COLO668 (cell line): ENCODE data around the gene TBP.

Source experiments
- DNase-seq: peaks from one replicate; lab custom pipeline; 2025; ENCODE audit not compliant: unreplicated experiment; lab: John Stamatoyannopoulos, UW

The TBP gene

GRCh38 chr6:170533792-170534191 lies 20.4 kb upstream of the TBP start:
- no peak for DNase-seq

GRCh38 chr6:170535004-170535403 lies 19.2 kb upstream of the TBP start:
- no peak for DNase-seq

GRCh38 chr6:170536671-170537070 lies 17.5 kb upstream of the TBP start:
- DNase-seq, result no peak

GRCh38 chr6:170537329-170537728 lies 16.8 kb upstream of the TBP start:
- no peak for DNase-seq

GRCh38 chr6:170542031-170542719 lies 12.0 kb upstream of the TBP start:
- DNase-seq, result no peak

- DNase-seq, result peak; percentile 39
Measured at GRCh38 chr6:170545405-170545804, 8.8 kb upstream of the TBP start.

GRCh38 chr6:170552765-170553533 lies 1.2 kb upstream of the TBP start, which contains the start of gene PSMB1:
Gene PSMB1 (minus strand): TSS chr6:170553307. CDS start chr6:170553242, 65 bp downstream.
- DNase-seq, result peak; percentile 90

GRCh38 chr6:170553534-170554012 lies 596 bp upstream of the TBP start:
- DNase-seq, result peak; percentile 32

- no peak for DNase-seq
Measured at GRCh38 chr6:170554796-170555137, 598 bp downstream of the TBP start.

GRCh38 chr6:170555305-170555704 lies 1.1 kb downstream of the TBP start:
- DNase-seq, result no peak

- DNase-seq, result no peak
Measured at GRCh38 chr6:170561555-170561954, 7.4 kb downstream of the TBP start.

- no peak for DNase-seq
Measured at GRCh38 chr6:170564936-170565530, 10.9 kb downstream of the TBP start.

GRCh38 chr6:170572704-170573466 lies 18.7 kb downstream of the TBP start:
- DNase-seq, result no peak

- no peak for DNase-seq
Measured at GRCh38 chr6:170575250-170575649, 21.1 kb downstream of the TBP start.

- DNase-seq, result no peak
Measured at GRCh38 chr6:170578909-170579308, 24.7 kb downstream of the TBP start.

- DNase-seq, result no peak
Measured at GRCh38 chr6:170583756-170584180, 29.6 kb downstream of the TBP start.

GRCh38 chr6:170584181-170584953 lies 30.2 kb downstream of the TBP start, which contains the start of gene PDCD2:
Gene PDCD2 (minus strand): TSS chr6:170584637. CDS start chr6:170584581, 56 bp downstream.
- peak; percentile 91 for DNase-seq

GRCh38 chr6:170584954-170585498 lies 30.9 kb downstream of the TBP start:
- DNase-seq, result no peak

- no peak for DNase-seq
Measured at GRCh38 chr6:170590725-170591124, 36.6 kb downstream of the TBP start.

GRCh38 chr6:170596426-170596825 lies 42.3 kb downstream of the TBP start:
- no peak for DNase-seq
